Measurements from ENCODE around the gene RPS6KA1. TPM values are rescaled to one million over a fixed set of nuclear protein-coding genes. Genes with fewer than 3 reads are reported as not detected.

RPS6KA1 gene
- total and polyA plus RNA-seq, 7 donors = 0.88 to 3.0 (median 2.5) TPM

- H3K36me3 ChIP-seq (ENCODE audit: insufficient read depth in 1 of 2, low read depth in 1 of 2) = no peaks in the 10 kb centered on the region
- 72 to 77% (median 75%) methylated on average over 5 of the region's 5 CpGs for WGBS, 3 donors
- intact Hi-C loops (cut with DNase I) = no loop called here
- H3K4me3 ChIP-seq = no peak overlapping the region
- DNase-seq = no peak
- no peak for TF ChIP-seq CTCF (IDR thresholded peaks at IDR 0.05)
- no peaks in the 10 kb centered on the region for H3K9me3 ChIP-seq
- no peak overlapping the region for H3K27ac ChIP-seq
- no peak for ATAC-seq
- no peaks in the 10 kb centered on the region for H3K4me1 ChIP-seq
- peaks cover 0 to 3% (median 0%) of the 10 kb centered on the region in 3 donors for H3K27me3 ChIP-seq (ENCODE audit: insufficient read depth in 3 of 3, low read length in 2 of 3)
These were observed 4.5 kb downstream of the RPS6KA1 start for GRCh38 chr1:26533951-26534509.

GRCh38 chr1:26535201-26535600 is 5.6 kb downstream of the RPS6KA1 start:
- intact Hi-C loops (cut with DNase I) = no loop called here
- H3K4me3 ChIP-seq = no peak overlapping the region
- 9 to 33% (median 26%) methylated on average over 1 of the region's 1 CpG for WGBS, 3 donors
- H3K9me3 ChIP-seq = no peaks in the 10 kb centered on the region
- no peak overlapping the region for H3K27ac ChIP-seq
- no peak for TF ChIP-seq CTCF (IDR thresholded peaks at IDR 0.05)
- no peaks in the 10 kb centered on the region for H3K36me3 ChIP-seq (ENCODE audit: insufficient read depth in 1 of 2, low read depth in 1 of 2)
- DNase-seq (no peak), ATAC-seq (no peak)
- peaks cover 0 to 3% (median 0%) of the 10 kb centered on the region in 3 donors for H3K27me3 ChIP-seq (ENCODE audit: insufficient read depth in 3 of 3, low read length in 2 of 3)
- H3K4me1 ChIP-seq = no peaks in the 10 kb centered on the region

- intact Hi-C loops (cut with DNase I) = no loop called here
- no peak for TF ChIP-seq CTCF (IDR thresholded peaks at IDR 0.05)
These were observed 6.5 kb downstream of the RPS6KA1 start for GRCh38 chr1:26536081-26536480.

DNA sequence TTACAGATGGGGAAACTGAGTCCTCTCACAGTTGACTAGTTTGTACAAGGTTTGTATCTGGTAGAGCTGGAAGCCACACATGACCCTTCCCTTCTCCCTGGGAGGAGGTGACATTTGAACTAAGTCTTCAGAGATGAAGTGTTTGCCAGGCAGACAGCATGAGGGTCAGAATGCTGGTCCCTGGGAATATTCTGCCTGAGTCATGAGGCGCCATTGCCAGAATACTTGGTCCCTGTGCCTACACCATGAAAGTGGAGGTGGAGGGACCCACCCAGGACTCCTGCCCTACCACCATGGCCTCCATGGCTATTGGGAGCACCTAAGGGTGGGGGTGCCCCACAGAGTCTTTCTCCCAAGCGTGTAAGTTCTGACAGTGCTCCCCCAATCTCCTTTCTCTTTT is 7.0 kb downstream of the RPS6KA1 start:
- Histone ChIP-seq H3K27me3 (ENCODE audit: insufficient read depth in 3 of 3, low read length in 2 of 3) (no peaks in the 10 kb centered on the region), H3K36me3 (ENCODE audit: insufficient read depth in 1 of 2, low read depth in 1 of 2) (no peaks in the 10 kb centered on the region), H3K4me3 (no peak overlapping the region), H3K4me1 (no peaks in the 10 kb centered on the region), H3K9me3 (no peaks in the 10 kb centered on the region), H3K27ac (no peak overlapping the region)
- 82 to 97% (median 89%) methylated on average over 2 of the region's 2 CpGs for WGBS, 3 donors
- DNase-seq (no peak), ATAC-seq (no peak)
- intact Hi-C loops (cut with DNase I) = no loop called here
- no peak for TF ChIP-seq CTCF (IDR thresholded peaks at IDR 0.05)

More at GRCh38 chr1:26536081-26536480, 6.5 kb downstream of the RPS6KA1 start:
- no peak for DNase-seq
- Histone ChIP-seq H3K27ac (no peak overlapping the region), H3K27me3 (ENCODE audit: insufficient read depth in 3 of 3, low read length in 2 of 3) (no peaks in the 10 kb centered on the region), H3K4me3 (no peak overlapping the region), H3K4me1 (no peaks in the 10 kb centered on the region), H3K9me3 (no peaks in the 10 kb centered on the region), H3K36me3 (ENCODE audit: insufficient read depth in 1 of 2, low read depth in 1 of 2) (no peaks in the 10 kb centered on the region)
- no peak for ATAC-seq
- 37 to 58% (median 49%) methylated on average over 5 of the region's 5 CpGs for WGBS, 3 donors

GRCh38 chr1:26537951-26538352 is 8.4 kb downstream of the RPS6KA1 start:
- H3K4me1 ChIP-seq = no peaks in the 10 kb centered on the region
- intact Hi-C loops (cut with DNase I) = no loop called here
- H3K27ac ChIP-seq = no peak overlapping the region
- no peak for DNase-seq
- ATAC-seq = no peak
- no peaks in the 10 kb centered on the region for H3K36me3 ChIP-seq (ENCODE audit: insufficient read depth in 1 of 2, low read depth in 1 of 2)
- WGBS, 3 donors = 64 to 74% (median 64%) methylated on average over 2 of the region's 2 CpGs
- no peaks in the 10 kb centered on the region for H3K9me3 ChIP-seq
- no peaks in the 10 kb centered on the region for H3K27me3 ChIP-seq (ENCODE audit: insufficient read depth in 3 of 3, low read length in 2 of 3)
- TF ChIP-seq CTCF (IDR thresholded peaks at IDR 0.05) = no peak
- H3K4me3 ChIP-seq = no peak overlapping the region

Measured in psoas muscle (tissue), 8 donors.